Measurements from ENCODE around the gene DALRD3.

DNA sequence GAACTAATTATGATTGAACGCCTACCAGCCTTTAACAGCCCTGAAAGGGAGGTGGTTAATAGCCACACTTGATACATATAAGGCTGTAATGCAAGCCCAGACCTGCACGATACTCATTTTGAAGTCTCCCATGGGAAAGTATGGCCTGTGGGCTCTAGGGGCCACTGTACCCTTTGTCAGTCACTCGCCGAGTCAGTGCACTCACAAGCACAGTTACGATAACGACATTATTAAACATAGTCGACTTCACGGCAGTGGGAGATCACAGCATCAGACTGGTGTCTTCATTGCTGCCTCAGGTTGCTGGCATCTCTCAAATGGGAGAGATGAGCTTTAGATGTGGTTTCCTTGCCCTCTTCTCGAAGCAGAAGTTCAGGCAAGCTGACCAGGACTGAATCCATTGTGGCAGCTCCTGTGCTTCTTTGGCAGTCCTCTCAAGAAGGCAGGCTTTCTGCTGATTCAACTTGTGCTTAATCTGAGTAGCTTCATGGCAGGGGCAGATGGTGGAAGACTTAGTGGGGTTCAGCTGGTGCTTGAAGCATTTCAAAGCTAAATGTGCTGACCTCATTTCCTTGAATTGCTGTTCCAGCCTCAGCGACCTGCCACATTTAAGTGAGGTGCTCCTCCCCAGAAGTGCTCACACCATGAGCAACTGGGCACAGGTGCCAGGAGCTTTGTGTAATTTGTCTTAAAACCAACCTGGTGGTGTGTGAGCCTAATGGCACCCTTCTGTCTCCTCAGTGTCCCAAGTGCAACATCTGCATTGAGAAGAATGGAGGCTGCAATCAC lies 44.1 kb downstream of the DALRD3 start:
- TF ChIP-seq POLR2AphosphoS5 (IDR thresholded peaks at IDR 0.05) (no peak), POLR2A (IDR thresholded peaks at IDR 0.05; ENCODE audit: low read depth) (no peak)
- TF ChIP-seq, protein P1, sequence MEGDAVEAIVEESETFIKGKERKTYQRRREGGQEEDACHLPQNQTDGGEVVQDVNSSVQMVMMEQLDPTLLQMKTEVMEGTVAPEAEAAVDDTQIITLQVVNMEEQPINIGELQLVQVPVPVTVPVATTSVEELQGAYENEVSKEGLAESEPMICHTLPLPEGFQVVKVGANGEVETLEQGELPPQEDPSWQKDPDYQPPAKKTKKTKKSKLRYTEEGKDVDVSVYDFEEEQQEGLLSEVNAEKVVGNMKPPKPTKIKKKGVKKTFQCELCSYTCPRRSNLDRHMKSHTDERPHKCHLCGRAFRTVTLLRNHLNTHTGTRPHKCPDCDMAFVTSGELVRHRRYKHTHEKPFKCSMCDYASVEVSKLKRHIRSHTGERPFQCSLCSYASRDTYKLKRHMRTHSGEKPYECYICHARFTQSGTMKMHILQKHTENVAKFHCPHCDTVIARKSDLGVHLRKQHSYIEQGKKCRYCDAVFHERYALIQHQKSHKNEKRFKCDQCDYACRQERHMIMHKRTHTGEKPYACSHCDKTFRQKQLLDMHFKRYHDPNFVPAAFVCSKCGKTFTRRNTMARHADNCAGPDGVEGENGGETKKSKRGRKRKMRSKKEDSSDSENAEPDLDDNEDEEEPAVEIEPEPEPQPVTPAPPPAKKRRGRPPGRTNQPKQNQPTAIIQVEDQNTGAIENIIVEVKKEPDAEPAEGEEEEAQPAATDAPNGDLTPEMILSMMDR (IDR thresholded peaks at IDR 0.05) = no peak

All from esophagus muscularis mucosa (tissue), 3 donors.